H1 (cell line): ENCODE measurements around the gene MBD3L3. TPM values are rescaled to one million over a fixed set of nuclear protein-coding genes. Genes with fewer than 3 reads are reported as not detected.

Source experiments
- CTCF ChIA-PET: fragments of 300-600 bp; sonication (Branson Sonifier 250); formaldehyde crosslinking; loops from one replicate; lab custom pipeline; 2021; ENCODE audit not compliant: partially characterized antibody; lab: Charles Lee
- POLR2A ChIA-PET: fragments of 300-600 bp; sonication (Branson Sonifier 250); formaldehyde crosslinking; loops from one replicate; lab custom pipeline; 2021; ENCODE audit warnings: inconsistent platforms; ENCODE audit not compliant: partially characterized antibody; lab: Charles Lee
- DNase-seq, 2 experiments: peaks; one replicate each; pipeline versions ENCODE4 v3.0.0 to v3.0.0-alpha.2; 2010 to 2022; ENCODE audit warnings: low spot score in 2 of 2, low read depth in 1 of 2, mixed read lengths in 1 of 2
- FAIRE-seq: peaks from 2 replicates; lab custom pipeline; 2011; peaks lifted over from hg19 to GRCh38; lab: Jason Lieb, UNC
- H2AFZ ChIP-seq: 2 replicates; pipeline ENCODE4 v1.8.1; 2012; ENCODE audit warnings: low read length, inconsistent platforms
- H2AK5ac ChIP-seq: 2 replicates; pipeline ENCODE4 v1.6.1; 2013; ENCODE audit warnings: low read depth, low read length
- H2BK120ac ChIP-seq: replicated peaks from 2 replicates; pipeline ENCODE3; 2013; ENCODE audit warnings: low read depth, low read length, inconsistent platforms
- H2BK12ac ChIP-seq: 2 replicates; pipeline ENCODE4 v1.6.1; 2013; ENCODE audit warnings: low read depth, low read length
- H2BK15ac ChIP-seq: 2 replicates; pipeline ENCODE4 v1.6.1; 2013; ENCODE audit warnings: low read length
- H2BK20ac ChIP-seq: 2 replicates; pipeline ENCODE4 v1.6.1; 2013; ENCODE audit warnings: low read length
- H2BK5ac ChIP-seq: 2 replicates; pipeline ENCODE4 v1.6.1; 2013; ENCODE audit warnings: low read depth, low read length
- H3K14ac ChIP-seq: 2 replicates; pipeline ENCODE4 v1.6.1; 2013; ENCODE audit warnings: inconsistent platforms; ENCODE audit not compliant: insufficient read length
- H3K18ac ChIP-seq: 2 replicates; pipeline ENCODE4 v1.6.1; 2013; ENCODE audit warnings: low read length; ENCODE audit errors: extremely low read depth
- H3K23ac ChIP-seq: 2 replicates; pipeline ENCODE4 v1.6.1; 2013; ENCODE audit warnings: inconsistent platforms; ENCODE audit not compliant: insufficient read length
- H3K23me2 ChIP-seq: 2 replicates; pipeline ENCODE4 v1.6.1; 2013; ENCODE audit warnings: low read depth, low read length
- H3K27ac ChIP-seq: 2 replicates; pipeline ENCODE4 v1.6.1; 2011; ENCODE audit warnings: low read depth, low read length, inconsistent platforms
- H3K27me3 ChIP-seq, 4 experiments: replicated peaks in 1 of 4; 1 replicate in 1 of 4; 2 replicates in 3 of 4; pipeline versions ENCODE4 v1.6.1 to v1.8.1; 2011 to 2013; ENCODE audit warnings: low read length in 3 of 4, mild to moderate bottlenecking in 3 of 4, inconsistent platforms in 2 of 4, mixed read lengths in 2 of 4, moderate library complexity in 1 of 4; ENCODE audit not compliant: control insufficient read depth in 3 of 4, insufficient read depth in 3 of 4; ENCODE audit errors: extremely low read depth in 1 of 4
- H3K36me3 ChIP-seq, 4 experiments: 2 replicates each; pipeline versions ENCODE4 v1.6.1 to v1.8.1; 2011 to 2013; ENCODE audit warnings: mild to moderate bottlenecking in 4 of 4, low read length in 3 of 4, moderate library complexity in 2 of 4, control low read depth in 1 of 4, inconsistent platforms in 1 of 4; ENCODE audit not compliant: insufficient read depth in 4 of 4, control insufficient read depth in 2 of 4
- H3K4ac ChIP-seq: replicated peaks from 2 replicates; pipeline ENCODE3; 2013; ENCODE audit warnings: low read length, low read depth, mixed read lengths, inconsistent platforms; ENCODE audit not compliant: insufficient read length
- H3K4me1 ChIP-seq, 4 experiments: replicated peaks in 1 of 4; 1 replicate in 1 of 4; 2 replicates in 3 of 4; pipeline versions ENCODE4 v1.6.1 to v1.8.1; 2011 to 2013; ENCODE audit warnings: low read length in 3 of 4, inconsistent platforms in 2 of 4, mixed read lengths in 1 of 4; ENCODE audit not compliant: insufficient read depth in 4 of 4, control insufficient read depth in 3 of 4
- H3K4me2 ChIP-seq, 2 experiments: 2 replicates each; pipeline versions ENCODE4 v1.6.1 to v1.8.1; 2011 to 2013; ENCODE audit warnings: low read depth in 2 of 2, low read length in 2 of 2, control low read depth in 1 of 2, inconsistent platforms in 1 of 2, mild to moderate bottlenecking in 1 of 2; ENCODE audit not compliant: insufficient read depth in 1 of 2
- H3K4me3 ChIP-seq, 4 experiments: fragments of 200-600, 300-600 bp in 1 of 4; sonication (generic), shearing (Covaris generic), sonication (Bioruptor Twin) in 1 of 4; 2 replicates each; pipeline versions ENCODE4 v1.5.1 to v1.8.1; 2011 to 2016; ENCODE audit warnings: low read length in 4 of 4, low read depth in 3 of 4, control low read depth in 2 of 4, inconsistent platforms in 2 of 4, mild to moderate bottlenecking in 2 of 4, mixed read lengths in 1 of 4, moderate library complexity in 1 of 4; ENCODE audit not compliant: insufficient read depth in 2 of 4; ENCODE audit errors: extremely low read depth in 1 of 4
- H3K56ac ChIP-seq: replicated peaks from 2 replicates; pipeline ENCODE3; 2013; ENCODE audit warnings: low read depth, mild to moderate bottlenecking, mixed read lengths, low read length, inconsistent platforms; ENCODE audit not compliant: insufficient read length
- H3K79me1 ChIP-seq: 2 replicates; pipeline ENCODE4 v1.6.1; 2013; ENCODE audit warnings: low read depth, low read length, control low read depth
- H3K79me2 ChIP-seq, 2 experiments: 2 replicates each; pipeline versions ENCODE4 v1.6.1 to v1.8.1; 2012 to 2013; ENCODE audit warnings: low read length in 2 of 2, mild to moderate bottlenecking in 2 of 2, inconsistent platforms in 1 of 2; ENCODE audit not compliant: insufficient read depth in 2 of 2, control insufficient read depth in 1 of 2
- H3K9ac ChIP-seq, 4 experiments: replicated peaks in 1 of 4; 1 replicate in 1 of 4; 2 replicates in 3 of 4; pipeline versions ENCODE4 v1.6.1 to v1.8.1; 2011 to 2013; ENCODE audit warnings: low read depth in 3 of 4, low read length in 3 of 4, control low read depth in 2 of 4, mild to moderate bottlenecking in 2 of 4, moderate library complexity in 2 of 4, inconsistent platforms in 1 of 4; ENCODE audit errors: extremely low read depth in 1 of 4
- H3K9me3 ChIP-seq, 2 experiments: 2 replicates each; pipeline versions ENCODE4 v1.6.1 to v1.8.1; 2012 to 2013; ENCODE audit warnings: mild to moderate bottlenecking in 2 of 2, moderate library complexity in 2 of 2, control low read depth in 1 of 2, inconsistent platforms in 1 of 2, low read depth in 1 of 2, low read length in 1 of 2, mixed read lengths in 1 of 2; ENCODE audit not compliant: insufficient read depth in 2 of 2
- H4K20me1 ChIP-seq, 2 experiments: replicated peaks in 1 of 2; 2 replicates each; pipeline versions ENCODE3 to v1.8.1; 2011 to 2013; ENCODE audit warnings: inconsistent platforms in 2 of 2, low read length in 2 of 2, mild to moderate bottlenecking in 1 of 2; ENCODE audit not compliant: insufficient read depth in 2 of 2, control insufficient read depth in 1 of 2
- H4K5ac ChIP-seq: 2 replicates; pipeline ENCODE4 v1.6.1; 2013; ENCODE audit warnings: low read length, low read depth, mixed read lengths, inconsistent platforms; ENCODE audit not compliant: insufficient read length
- H4K8ac ChIP-seq: 2 replicates; pipeline ENCODE4 v1.8.0; 2013; ENCODE audit warnings: mild to moderate bottlenecking, moderate library complexity, low read length, inconsistent platforms; ENCODE audit not compliant: insufficient read depth; ENCODE audit errors: extremely low read depth
- H4K91ac ChIP-seq: replicated peaks from 2 replicates; pipeline ENCODE3; 2013; ENCODE audit warnings: low read length, mixed read lengths, inconsistent platforms; ENCODE audit not compliant: insufficient read length
- BACH1 ChIP-seq: IDR thresholded peaks from 2 replicates; pipeline ENCODE4 v1.6.1; 2012; ENCODE audit warnings: low read length, improper control_type of control experiment
- BCL11A ChIP-seq, 2 experiments: IDR thresholded peaks; one replicate each; pipeline ENCODE4 v1.6.1; 2011; ENCODE audit warnings: low read depth in 2 of 2, low read length in 2 of 2, mild to moderate bottlenecking in 2 of 2
- CHD2 ChIP-seq: IDR thresholded peaks from 2 replicates; pipeline ENCODE4 v1.6.1; 2012; ENCODE audit warnings: low read length, improper control_type of control experiment
- CREB1 ChIP-seq: IDR thresholded peaks from 2 replicates; pipeline ENCODE4 v1.6.1; 2012; ENCODE audit warnings: inconsistent platforms
- EP300 ChIP-seq, 2 experiments: IDR thresholded peaks; 1 replicate in 1 of 2; 2 replicates in 1 of 2; pipeline ENCODE4 v1.6.1; 2011 to 2012; ENCODE audit warnings: low read depth in 2 of 2, low read length in 2 of 2, mild to moderate bottlenecking in 2 of 2, borderline replicate concordance in 1 of 2, inconsistent platforms in 1 of 2, moderate library complexity in 1 of 2
- FOSL1 ChIP-seq: IDR thresholded peaks from 2 replicates; pipeline ENCODE4 v1.6.1; 2011; ENCODE audit warnings: mild to moderate bottlenecking, low read depth, low read length, moderate library complexity; ENCODE audit not compliant: insufficient read depth
- GTF2F1 ChIP-seq: IDR thresholded peaks from 2 replicates; pipeline ENCODE4 v1.6.1; 2012; ENCODE audit warnings: low read depth, low read length, improper control_type of control experiment, borderline replicate concordance
- KDM5A ChIP-seq: fragments of 200-600 bp; IDR thresholded peaks from 2 replicates; pipeline ENCODE4 v1.7.1; 2012; ENCODE audit warnings: mild to moderate bottlenecking, low read length, inconsistent platforms, mixed read lengths
- POLR2A ChIP-seq, 2 experiments: IDR thresholded peaks; 1 replicate in 1 of 2; 2 replicates in 1 of 2; pipeline ENCODE4 v1.6.1; 2011; ENCODE audit warnings: low read depth in 2 of 2, low read length in 2 of 2, mild to moderate bottlenecking in 2 of 2; ENCODE audit errors: control extremely low read depth in 1 of 2
- SIRT6 ChIP-seq: IDR thresholded peaks from one replicate; pipeline ENCODE4 v1.7.1; 2012; ENCODE audit warnings: low read length, inconsistent platforms
- SIX5 ChIP-seq: IDR thresholded peaks from 2 replicates; pipeline ENCODE4 v1.6.1; 2011; ENCODE audit warnings: mild to moderate bottlenecking, low read depth, low read length
- TAF7 ChIP-seq: optimal IDR thresholded peaks from 2 replicates; pipeline ENCODE3; 2011; ENCODE audit warnings: low read depth, mild to moderate bottlenecking, inconsistent platforms, low read length, moderate library complexity, borderline replicate concordance
- TBP ChIP-seq: IDR thresholded peaks from 2 replicates; pipeline ENCODE4 v1.6.1; 2011; ENCODE audit warnings: low read depth, low read length, improper control_type of control experiment
- WGBS, 2 experiments: shearing (Covaris generic) in 1 of 2; methylation state at CpG; one replicate each; pipeline versions ENCODE4 v1.1.6 to v1.1.7; 2013 to 2015; ENCODE audit warnings: low lambda C conversion rate in 2 of 2, mixed read lengths in 2 of 2, inconsistent platforms in 1 of 2, low coverage in 1 of 2, missing lambda C conversion rate in 1 of 2; ENCODE audit not compliant: insufficient replicate concordance in 2 of 2, insufficient coverage in 1 of 2, insufficient read length in 1 of 2; ENCODE audit errors: extremely low coverage in 1 of 2, missing lambda C conversion rate in 1 of 2; 5-methylcytosine and 5-hydroxymethylcytosine counted together
- polyA plus RNA-seq, 7 experiments: library from polyadenylated mRNA; depleted of rRNA in 3 of 7; stranded (reverse) in 5 of 7; unstranded in 2 of 7; fragments of >200 nt in 5 of 7; fragments of 200-250 nt in 2 of 7; gene quantifications; 1 replicate in 5 of 7; 2 replicates in 1 of 7; 4 replicates in 1 of 7; pipeline versions ENCODE4 v1.2.1 to v1.2.3, GENCODE V29; 2011 to 2013; ENCODE audit warnings: missing spikeins in 2 of 7, mixed read lengths in 2 of 7
- total RNA-seq: library from RNA; stranded (reverse); fragmentation: NEBNext Ultra II Directional; extraction: Animal tissue kit (Norgen Biotek cat#: 25700); gene quantifications from 2 replicates; pipeline ENCODE4 v1.2.1, GENCODE V29; 2021

MBD3L3 gene
- total and polyA plus RNA-seq, 2 of the 8 experiments (the other 6 are each of a cell fraction or from before 2014, with no cell fraction given), result not detected

GRCh38 chr19:7018828-7019227 lies 39.6 kb downstream of the MBD3L3 start:
- H3K27me3 ChIP-seq, result no peaks in the 10 kb centered on the region
- TF ChIP-seq GTF2F1 (no peak), CREB1 (no peak), EP300 (IDR thresholded peaks at IDR 0.05; ENCODE audit: borderline replicate concordance in 1 of 2, low read depth in 2 of 2, low read length in 2 of 2) (no peak), TAF7 (no peak), FOSL1 (no peak), TBP (no peak), KDM5A (no peak), SIRT6 (no peak), CHD2 (no peak), BCL11A (IDR thresholded peaks at IDR 0.05; ENCODE audit: low read depth in 2 of 2, low read length in 2 of 2) (no peak), POLR2A (IDR thresholded peaks at IDR 0.05; ENCODE audit: control extremely low read depth in 1 of 2, low read depth in 2 of 2, low read length in 2 of 2) (no peak), SIX5 (no peak), BACH1 (no peak)
- H3K79me2 ChIP-seq, result no peaks in the 10 kb centered on the region
- ChIA-PET CTCF (no interaction called here), POLR2A (no interaction called here)
- H2BK5ac ChIP-seq, result no peak overlapping the region
- no peak overlapping the region for H3K4me2 ChIP-seq
- H3K27ac ChIP-seq, result no peak overlapping the region
- no peaks in the 10 kb centered on the region for H3K23me2 ChIP-seq
- H3K18ac ChIP-seq, result no peak overlapping the region
- no peak overlapping the region for H3K9ac ChIP-seq
- 81% methylated on average over 5 of the region's 6 CpGs; no CpG with 5 or more reads in 1 of the 2 experiments for WGBS, 2 experiments
- H4K20me1 ChIP-seq, result no peaks in the 10 kb centered on the region
- H3K4me3 ChIP-seq, result no peak overlapping the region
- H4K91ac ChIP-seq, result no peak overlapping the region
- H3K9me3 ChIP-seq, result peaks cover 24 to 36% of the 10 kb centered on the region in 2 experiments
- DNase-seq (no peak), FAIRE-seq (no peak)
- H3K14ac ChIP-seq, result no peak overlapping the region
- no peak overlapping the region for H3K23ac ChIP-seq
- H3K4ac ChIP-seq, result no peak overlapping the region
- no peak overlapping the region for H2AFZ ChIP-seq
- H4K5ac ChIP-seq, result no peak overlapping the region
- H2AK5ac ChIP-seq, result no peak overlapping the region
- H2BK12ac ChIP-seq, result no peak overlapping the region
- H4K8ac ChIP-seq, result no peak overlapping the region
- H2BK15ac ChIP-seq, result no peak overlapping the region
- H3K4me1 ChIP-seq, result no peaks in the 10 kb centered on the region
- no peaks in the 10 kb centered on the region for H3K79me1 ChIP-seq
- H3K36me3 ChIP-seq, result no peaks in the 10 kb centered on the region
- no peak overlapping the region for H2BK120ac ChIP-seq
- no peak overlapping the region for H3K56ac ChIP-seq
- H2BK20ac ChIP-seq, result no peak overlapping the region
